GM08714 (cell line): Measurements from ENCODE around the gene LCNL1.

Experiments
- H3K4me3 ChIP-seq: fragments of 200-500 bp; sonication (Bioruptor generic); 2 replicates; pipeline ENCODE4 v1.5.1; 2014; ENCODE audit warnings: mild to moderate bottlenecking, low read length, inconsistent platforms
- ZNF274 ChIP-seq: IDR thresholded peaks from 2 replicates; pipeline ENCODE4 v1.6.1; 2012; ENCODE audit warnings: mild to moderate bottlenecking, low read depth, low read length

The LCNL1 gene

GRCh38 chr9:136970361-136970760, 12.4 kb upstream of the LCNL1 start:
- no peak overlapping the region for H3K4me3 ChIP-seq
- no peak for TF ChIP-seq ZNF274

GRCh38 chr9:136971746-136972145, 11.0 kb upstream of the LCNL1 start:
- H3K4me3 ChIP-seq, result no peak overlapping the region
- no peak for TF ChIP-seq ZNF274

GRCh38 chr9:136972335-136972734, 10.5 kb upstream of the LCNL1 start:
- no peak for TF ChIP-seq ZNF274
- no peak overlapping the region for H3K4me3 ChIP-seq

- TF ChIP-seq ZNF274, result no peak
- H3K4me3 ChIP-seq, result no peak overlapping the region
Observed at GRCh38 chr9:136972743-136973142, 10.1 kb upstream of the LCNL1 start.

GRCh38 chr9:136973618-136974617, 8.9 kb upstream of the LCNL1 start:
- no peak for TF ChIP-seq ZNF274
- no peak overlapping the region for H3K4me3 ChIP-seq

- TF ChIP-seq ZNF274, result no peak
Observed at GRCh38 chr9:136974817-136975535, 7.8 kb upstream of the LCNL1 start.

GRCh38 chr9:136975644-136976043, 7.1 kb upstream of the LCNL1 start:
- H3K4me3 ChIP-seq, result no peak overlapping the region

More at GRCh38 chr9:136974817-136975535, 7.8 kb upstream of the LCNL1 start:
- no peak overlapping the region for H3K4me3 ChIP-seq

GRCh38 chr9:136977223-136977622, 5.6 kb upstream of the LCNL1 start, which contains the start of gene PTGDS:
Gene PTGDS (plus strand): TSS chr9:136977504. CDS start chr9:136977579, 75 bp downstream.
- H3K4me3 ChIP-seq, result no peak within 1 kb of the TSS
- no peak for TF ChIP-seq ZNF274

More at GRCh38 chr9:136975644-136976043, 7.1 kb upstream of the LCNL1 start:
- TF ChIP-seq ZNF274, result no peak

- no peak overlapping the region for H3K4me3 ChIP-seq
Observed at GRCh38 chr9:136977649-136978072, 5.1 kb upstream of the LCNL1 start.

GRCh38 chr9:136978073-136978864, 4.5 kb upstream of the LCNL1 start:
- H3K4me3 ChIP-seq, result no peak overlapping the region
- TF ChIP-seq ZNF274, result no peak

More at GRCh38 chr9:136977649-136978072, 5.1 kb upstream of the LCNL1 start:
- TF ChIP-seq ZNF274, result no peak

- no peak overlapping the region for H3K4me3 ChIP-seq
Observed at GRCh38 chr9:136978865-136979544, 3.8 kb upstream of the LCNL1 start.

GRCh38 chr9:136979769-136980587, 2.8 kb upstream of the LCNL1 start:
- no peak for TF ChIP-seq ZNF274
- no peak overlapping the region for H3K4me3 ChIP-seq

More at GRCh38 chr9:136978865-136979544, 3.8 kb upstream of the LCNL1 start:
- TF ChIP-seq ZNF274, result no peak
